ENCODE data around the gene ELF5. TPM values are rescaled to one million over a fixed set of nuclear protein-coding genes. Genes with fewer than 3 reads are reported as not detected.

ELF5 gene
- total and polyA plus RNA-seq, 2 of the 8 experiments (the other 6 are each of a cell fraction or from before 2014, with no cell fraction given): not detected

GRCh38 chr11:34447044-34447443, 66.5 kb downstream of the ELF5 start:
- no peak overlapping the region for H3K23ac ChIP-seq (ENCODE audit: insufficient read length)
- H3K23me2 ChIP-seq (ENCODE audit: low read depth, low read length): no peaks in the 10 kb centered on the region
- no peaks in the 10 kb centered on the region for H3K79me2 ChIP-seq (ENCODE audit: control insufficient read depth in 1 of 2, insufficient read depth in 2 of 2, low read length in 2 of 2)
- H4K5ac ChIP-seq (ENCODE audit: insufficient read length, low read depth, low read length): no peak overlapping the region
- H2BK5ac ChIP-seq (ENCODE audit: low read depth, low read length): no peak overlapping the region
- H3K4me3 ChIP-seq (ENCODE audit: extremely low read depth in 1 of 4, insufficient read depth in 2 of 4, low read depth in 3 of 4, low read length in 4 of 4): no peak overlapping the region
- no peak overlapping the region for H2AK5ac ChIP-seq (ENCODE audit: low read depth, low read length)
- H3K4me2 ChIP-seq (ENCODE audit: insufficient read depth in 1 of 2, low read depth in 2 of 2, low read length in 2 of 2): no peak overlapping the region
- POLR2A ChIA-PET (ENCODE audit: partially characterized antibody): no interaction called here
- H3K36me3 ChIP-seq (ENCODE audit: control insufficient read depth in 2 of 4, insufficient read depth in 4 of 4, low read length in 3 of 4): no peaks in the 10 kb centered on the region; a peak in 1 of 8 replicates
- no peak overlapping the region for H3K14ac ChIP-seq (ENCODE audit: insufficient read length)
- H3K9me3 ChIP-seq (ENCODE audit: insufficient read depth in 2 of 2, low read depth in 1 of 2, low read length in 1 of 2): no peaks in the 10 kb centered on the region
- no peak overlapping the region for H2BK120ac ChIP-seq (replicated peaks; ENCODE audit: low read depth, low read length)
- H4K91ac ChIP-seq (replicated peaks; ENCODE audit: insufficient read length, low read length): no peak overlapping the region
- H3K79me1 ChIP-seq (ENCODE audit: low read depth, low read length): no peaks in the 10 kb centered on the region
- H3K56ac ChIP-seq (replicated peaks; ENCODE audit: insufficient read length, low read depth, low read length): no peak overlapping the region
- no peak overlapping the region for H3K18ac ChIP-seq (ENCODE audit: extremely low read depth, low read length)
- no peak overlapping the region for H2AFZ ChIP-seq (ENCODE audit: low read length)
- no peaks in the 10 kb centered on the region for H3K27me3 ChIP-seq (replicated peaks in 1 of 4; ENCODE audit: control insufficient read depth in 3 of 4, extremely low read depth in 1 of 4, insufficient read depth in 3 of 4, low read length in 3 of 4)
- FAIRE-seq (no peak), DNase-seq (ENCODE audit: low read depth in 1 of 2, low spot score in 2 of 2) (no peak)
- no peak overlapping the region for H3K4ac ChIP-seq (replicated peaks; ENCODE audit: insufficient read length, low read depth, low read length)
- H2BK15ac ChIP-seq (ENCODE audit: low read length): no peak overlapping the region
- H3K27ac ChIP-seq (ENCODE audit: low read depth, low read length): no peak overlapping the region
- H4K20me1 ChIP-seq (replicated peaks in 1 of 2; ENCODE audit: control insufficient read depth in 1 of 2, insufficient read depth in 2 of 2, low read length in 2 of 2): no peaks in the 10 kb centered on the region
- no peak overlapping the region for H2BK20ac ChIP-seq (ENCODE audit: low read length)
- no peaks in the 10 kb centered on the region for H3K4me1 ChIP-seq (replicated peaks in 1 of 4; ENCODE audit: control insufficient read depth in 3 of 4, insufficient read depth in 4 of 4, low read length in 3 of 4)
- CTCF ChIA-PET (ENCODE audit: partially characterized antibody): interaction anchor here (0.8 to 1.7 kb wide), 3 partner anchors 21 to 85 kb away, joined by 3 to 7 read pairs (median 3); no protein-coding TSS in a partner anchor
- H4K8ac ChIP-seq (ENCODE audit: extremely low read depth, insufficient read depth, low read length): no peak overlapping the region
- no peak overlapping the region for H2BK12ac ChIP-seq (ENCODE audit: low read depth, low read length)
- no peak overlapping the region for H3K9ac ChIP-seq (replicated peaks in 1 of 4; ENCODE audit: extremely low read depth in 1 of 4, low read depth in 3 of 4, low read length in 3 of 4)
- no peak for TF ChIP-seq POU5F1 (IDR thresholded peaks at IDR 0.05; ENCODE audit: low read depth, low read length)
- no peak for TF ChIP-seq CEBPB (IDR thresholded peaks at IDR 0.05; ENCODE audit: low read depth, low read length)
- no peak for TF ChIP-seq EP300 (IDR thresholded peaks at IDR 0.05; ENCODE audit: borderline replicate concordance in 1 of 2, low read depth in 2 of 2, low read length in 2 of 2)
- no peak for TF ChIP-seq CBX8 (IDR thresholded peaks at IDR 0.05; ENCODE audit: borderline replicate concordance, low read depth, low read length)

All from H1 (cell line).